H9 (cell line): ENCODE results near the gene WNT7B. TPM values are rescaled to one million over a fixed set of nuclear protein-coding genes. Genes with fewer than 3 reads are reported as not detected.

Experiments
- DNase-seq: peaks from one replicate; pipeline ENCODE4 v3.0.0-alpha.2; 2017
- H2AFZ ChIP-seq: one replicate; pipeline ENCODE4 v1.6.1; 2013; ENCODE audit warnings: mild to moderate bottlenecking, low read length, control low read depth, moderate library complexity
- H2AK5ac ChIP-seq: 2 replicates; pipeline ENCODE4 v1.6.1; 2013; ENCODE audit warnings: low read length, control low read depth, mixed read lengths; ENCODE audit not compliant: insufficient read length
- H2BK120ac ChIP-seq: one replicate; pipeline ENCODE4 v1.6.1; 2013; ENCODE audit warnings: low read depth, mild to moderate bottlenecking, low read length, control low read depth, inconsistent platforms; ENCODE audit not compliant: poor library complexity, severe bottlenecking
- H2BK12ac ChIP-seq: 2 replicates; pipeline ENCODE4 v1.6.1; 2013; ENCODE audit warnings: low read length, control low read depth, mixed read lengths, low read depth; ENCODE audit not compliant: insufficient read length
- H2BK15ac ChIP-seq: 2 replicates; pipeline ENCODE4 v1.6.1; 2013; ENCODE audit warnings: low read depth, low read length, control low read depth
- H2BK20ac ChIP-seq: one replicate; pipeline ENCODE4 v1.6.1; 2013; ENCODE audit warnings: low read depth, mild to moderate bottlenecking, low read length, control low read depth, inconsistent platforms; ENCODE audit not compliant: poor library complexity, severe bottlenecking
- H2BK5ac ChIP-seq: 2 replicates; pipeline ENCODE4 v1.6.1; 2013; ENCODE audit warnings: low read length, control low read depth, mixed read lengths; ENCODE audit not compliant: insufficient read length
- H3K14ac ChIP-seq: 2 replicates; pipeline ENCODE4 v1.6.1; 2013; ENCODE audit warnings: low read length, control low read depth; ENCODE audit not compliant: insufficient read depth
- H3K18ac ChIP-seq: 2 replicates; pipeline ENCODE4 v1.6.1; 2013; ENCODE audit warnings: low read depth, mild to moderate bottlenecking, mixed read lengths, low read length, control low read depth; ENCODE audit not compliant: insufficient read length
- H3K23ac ChIP-seq: 2 replicates; pipeline ENCODE4 v1.6.1; 2013; ENCODE audit warnings: low read length, control low read depth, mixed read lengths, low read depth; ENCODE audit not compliant: insufficient read length
- H3K23me2 ChIP-seq: 2 replicates; pipeline ENCODE4 v1.6.1; 2013; ENCODE audit warnings: low read depth, mild to moderate bottlenecking, mixed read lengths, low read length, control low read depth; ENCODE audit not compliant: insufficient read length, poor library complexity, severe bottlenecking
- H3K27ac ChIP-seq: 2 replicates; pipeline ENCODE4 v1.5.1; 2013; ENCODE audit warnings: low read length, control low read depth, mixed read lengths, low read depth; ENCODE audit not compliant: insufficient read length
- H3K27me3 ChIP-seq: 2 replicates; pipeline ENCODE4 v1.6.1; 2013; ENCODE audit warnings: low read length, control low read depth, inconsistent platforms; ENCODE audit not compliant: insufficient read depth
- H3K4ac ChIP-seq: 2 replicates; pipeline ENCODE4 v1.6.1; 2013; ENCODE audit warnings: low read depth, mild to moderate bottlenecking, control low read depth, inconsistent platforms, low read length, moderate library complexity
- H3K4me1 ChIP-seq: 2 replicates; pipeline ENCODE4 v1.6.1; 2013; ENCODE audit warnings: low read length, control low read depth, inconsistent platforms; ENCODE audit not compliant: insufficient read depth
- H3K4me2 ChIP-seq: 2 replicates; pipeline ENCODE4 v1.6.1; 2013; ENCODE audit warnings: low read length, control low read depth, mixed read lengths; ENCODE audit not compliant: insufficient read length, insufficient read depth
- H3K56ac ChIP-seq: 2 replicates; pipeline ENCODE4 v1.6.1; 2013; ENCODE audit warnings: low read depth, mild to moderate bottlenecking, mixed read lengths, low read length, control low read depth; ENCODE audit not compliant: insufficient read length
- H3K79me1 ChIP-seq: 2 replicates; pipeline ENCODE4 v1.6.1; 2013; ENCODE audit warnings: low read depth, mild to moderate bottlenecking, moderate library complexity, low read length, control low read depth, inconsistent platforms; ENCODE audit not compliant: insufficient read depth, poor library complexity, severe bottlenecking
- H3K79me2 ChIP-seq: 2 replicates; pipeline ENCODE4 v1.6.1; 2013; ENCODE audit warnings: low read length, control low read depth, inconsistent platforms; ENCODE audit not compliant: insufficient read depth
- H3K9ac ChIP-seq: 2 replicates; pipeline ENCODE4 v1.6.1; 2013; ENCODE audit warnings: low read length, control low read depth, mixed read lengths; ENCODE audit not compliant: insufficient read length; ENCODE audit errors: extremely low read depth
- H3K9me3 ChIP-seq: one replicate; pipeline ENCODE4 v1.6.1; 2013; ENCODE audit warnings: low read depth, low read length, inconsistent platforms; ENCODE audit not compliant: control insufficient read depth
- H3T11ph ChIP-seq: one replicate; pipeline ENCODE4 v1.6.1; 2013; ENCODE audit warnings: mild to moderate bottlenecking, low read length, control low read depth, inconsistent platforms
- H4K20me1 ChIP-seq: one replicate; pipeline ENCODE4 v1.6.1; 2013; ENCODE audit not compliant: control insufficient read depth, insufficient read length, insufficient read depth
- H4K5ac ChIP-seq: 2 replicates; pipeline ENCODE4 v1.6.1; 2013; ENCODE audit warnings: low read depth, mild to moderate bottlenecking, mixed read lengths, low read length, control low read depth; ENCODE audit not compliant: insufficient read length
- H4K8ac ChIP-seq: replicated peaks from 2 replicates; pipeline ENCODE4 v1.6.1; 2013; ENCODE audit warnings: low read length, control low read depth, mixed read lengths, low read depth; ENCODE audit not compliant: insufficient read length
- H4K91ac ChIP-seq: 2 replicates; pipeline ENCODE4 v1.6.1; 2013; ENCODE audit warnings: low read depth, mild to moderate bottlenecking, moderate library complexity, mixed read lengths, low read length, control low read depth; ENCODE audit not compliant: insufficient read length
- H3K27ac Mint-ChIP-seq, 3 experiments: 2 replicates in 2 of 3; 3 replicates in 1 of 3; pipeline ENCODE4 v1.8.0; 2020 to 2021; ENCODE audit warnings: mixed read lengths in 3 of 3, mild to moderate bottlenecking in 1 of 3, moderate library complexity in 1 of 3
- H3K27me3 Mint-ChIP-seq: 2 replicates; pipeline ENCODE4 v1.8.0; 2021; ENCODE audit warnings: low read depth, mild to moderate bottlenecking, moderate library complexity, mixed read lengths
- H3K36me3 Mint-ChIP-seq, 3 experiments: 2 replicates in 2 of 3; 3 replicates in 1 of 3; pipeline ENCODE4 v1.8.0; 2020 to 2021; ENCODE audit warnings: low read depth in 3 of 3, mixed read lengths in 3 of 3; ENCODE audit not compliant: insufficient read depth in 1 of 3
- H3K4me1 Mint-ChIP-seq, 2 experiments: 2 replicates each; pipeline ENCODE4 v1.8.0; 2020; ENCODE audit warnings: mixed read lengths in 2 of 2
- H3K4me3 Mint-ChIP-seq, 2 experiments: 2 replicates in 1 of 2; 3 replicates in 1 of 2; pipeline ENCODE4 v1.8.0; 2020 to 2021; ENCODE audit warnings: mild to moderate bottlenecking in 2 of 2, mixed read lengths in 2 of 2, moderate library complexity in 1 of 2
- H3K9me3 Mint-ChIP-seq, 2 experiments: 2 replicates in 1 of 2; 3 replicates in 1 of 2; pipeline ENCODE4 v1.8.0; 2020; ENCODE audit warnings: mild to moderate bottlenecking in 2 of 2, mixed read lengths in 2 of 2, moderate library complexity in 1 of 2
- WGBS: extraction: QIAGEN DNeasy Blood & Tissue Kit; methylation state at CpG from one replicate; pipeline ENCODE4 v1.1.7; 2013; ENCODE audit warnings: missing lambda C conversion rate, low lambda C conversion rate, mixed read lengths; ENCODE audit not compliant: insufficient read length; ENCODE audit errors: extremely low coverage; 5-methylcytosine and 5-hydroxymethylcytosine counted together
- total RNA-seq: library from RNA; stranded (reverse); gene quantifications from 2 replicates; pipeline ENCODE4 v1.2.1, GENCODE V29; 2021
- TF ChIP-seq, protein P1 (sequence below): fragments of 200-600 bp; sonication (generic); conservative IDR thresholded peaks from 3 replicates; pipeline ENCODE4 v1.8.0; 2021; ENCODE audit warnings: antibody characterized with exemption, mild to moderate bottlenecking

WNT7B gene
- total RNA-seq, 1 experiment from 2014 or later = 0.09 TPM

DNA sequence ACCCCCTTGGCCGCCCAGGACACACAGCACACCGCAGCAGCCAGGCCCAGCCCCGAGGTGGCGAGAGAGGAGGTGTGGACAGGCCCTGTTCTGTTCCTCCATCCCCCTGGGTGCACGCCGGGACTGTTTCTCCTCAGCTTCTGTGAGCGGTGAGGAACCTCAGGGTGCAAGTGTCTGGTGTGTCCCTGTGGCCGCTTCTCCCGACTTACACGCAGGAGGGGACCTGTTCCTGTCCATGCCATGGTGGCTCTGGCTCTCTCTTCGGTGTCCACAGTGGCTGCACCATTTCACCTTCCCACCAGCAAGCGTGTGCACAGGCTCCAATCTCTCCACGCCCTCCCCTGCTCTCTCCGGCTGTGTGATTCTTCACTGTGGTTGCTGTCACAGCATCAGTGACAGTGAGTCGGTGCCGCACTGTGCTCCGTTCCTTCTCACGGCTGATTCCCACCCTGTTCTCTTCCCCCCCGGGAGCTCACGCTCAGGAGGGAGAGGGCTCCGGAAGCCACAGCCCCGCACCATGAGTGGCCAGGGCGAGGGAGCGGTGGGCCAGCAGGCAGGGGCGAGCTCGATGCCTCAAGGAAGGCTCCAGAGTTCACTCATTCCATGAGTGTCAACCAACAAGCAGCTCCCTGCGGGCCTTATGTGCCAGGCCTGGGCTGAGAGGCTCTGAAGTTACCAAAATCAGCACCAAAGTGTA lies 18.6 kb upstream of the WNT7B start:
- no peak overlapping the region for H2AFZ ChIP-seq
- Mint-ChIP-seq H3K4me3 (no peak overlapping the region), H3K27ac (peak overlapping the region in 1 of 3 experiments; percentile 69; a peak in 1 of 7 replicates), H3K4me1 (peaks cover 3% of the 10 kb centered on the region in 2 experiments; a peak in 3 of 4 replicates), H3K36me3 (peaks cover 0 to 3% (median 0%) of the 10 kb centered on the region in 3 experiments; a peak in 1 of 7 replicates), H3K9me3 (peaks cover 2 to 4% of the 10 kb centered on the region in 2 experiments; a peak in 2 of 5 replicates), H3K27me3 (peaks cover 18% of the 10 kb centered on the region)
- H3K79me2 ChIP-seq = no peaks in the 10 kb centered on the region
- no peak overlapping the region for H2BK15ac ChIP-seq
- no peak overlapping the region for H3K23ac ChIP-seq
- H3K27ac ChIP-seq = no peak overlapping the region
- H2AK5ac ChIP-seq = no peak overlapping the region
- H3K23me2 ChIP-seq = no peaks in the 10 kb centered on the region
- H3K9ac ChIP-seq = no peak overlapping the region
- no peaks in the 10 kb centered on the region for H4K20me1 ChIP-seq
- no peak overlapping the region for H2BK5ac ChIP-seq
- no peak overlapping the region for H4K8ac ChIP-seq
- H3K18ac ChIP-seq = no peak overlapping the region
- H3K4me2 ChIP-seq = no peak overlapping the region
- no peak for DNase-seq
- H3K56ac ChIP-seq = no peak overlapping the region
- H4K5ac ChIP-seq = no peak overlapping the region
- H2BK20ac ChIP-seq = no peak overlapping the region
- no peak overlapping the region for H2BK120ac ChIP-seq
- no peaks in the 10 kb centered on the region for H3K4me1 ChIP-seq
- H3K14ac ChIP-seq = no peak overlapping the region
- no peak overlapping the region for H3K4ac ChIP-seq
- no peaks in the 10 kb centered on the region for H3K79me1 ChIP-seq
- no peaks in the 10 kb centered on the region for H3K27me3 ChIP-seq
- H4K91ac ChIP-seq = no peak overlapping the region
- no CpG with 5 or more reads among the region's 27 CpGs for WGBS
- TF ChIP-seq, protein P1, sequence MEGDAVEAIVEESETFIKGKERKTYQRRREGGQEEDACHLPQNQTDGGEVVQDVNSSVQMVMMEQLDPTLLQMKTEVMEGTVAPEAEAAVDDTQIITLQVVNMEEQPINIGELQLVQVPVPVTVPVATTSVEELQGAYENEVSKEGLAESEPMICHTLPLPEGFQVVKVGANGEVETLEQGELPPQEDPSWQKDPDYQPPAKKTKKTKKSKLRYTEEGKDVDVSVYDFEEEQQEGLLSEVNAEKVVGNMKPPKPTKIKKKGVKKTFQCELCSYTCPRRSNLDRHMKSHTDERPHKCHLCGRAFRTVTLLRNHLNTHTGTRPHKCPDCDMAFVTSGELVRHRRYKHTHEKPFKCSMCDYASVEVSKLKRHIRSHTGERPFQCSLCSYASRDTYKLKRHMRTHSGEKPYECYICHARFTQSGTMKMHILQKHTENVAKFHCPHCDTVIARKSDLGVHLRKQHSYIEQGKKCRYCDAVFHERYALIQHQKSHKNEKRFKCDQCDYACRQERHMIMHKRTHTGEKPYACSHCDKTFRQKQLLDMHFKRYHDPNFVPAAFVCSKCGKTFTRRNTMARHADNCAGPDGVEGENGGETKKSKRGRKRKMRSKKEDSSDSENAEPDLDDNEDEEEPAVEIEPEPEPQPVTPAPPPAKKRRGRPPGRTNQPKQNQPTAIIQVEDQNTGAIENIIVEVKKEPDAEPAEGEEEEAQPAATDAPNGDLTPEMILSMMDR = no peak
- no peak overlapping the region for H3T11ph ChIP-seq
- H2BK12ac ChIP-seq = no peak overlapping the region
- H3K9me3 ChIP-seq = no peaks in the 10 kb centered on the region
